ENCODE results near the gene IRF4.

The IRF4 gene

GRCh38 chr6:391559-392440, at the start of gene IRF4:
Gene IRF4 (plus strand): TSS chr6:391752. CDS start chr6:393153, 1,401 bp downstream.
- peak; percentile 76 for DNase-seq

- no peak for DNase-seq
These were observed 49.4 kb upstream of the IRF4 start for GRCh38 chr6:341914-342831.

- DNase-seq, result no peak
These were observed 48.7 kb upstream of the IRF4 start for GRCh38 chr6:342832-343179.

- no peak for DNase-seq
These were observed 48.2 kb upstream of the IRF4 start for GRCh38 chr6:343226-343935.

- no peak for DNase-seq
These were observed 47.4 kb upstream of the IRF4 start for GRCh38 chr6:343960-344815.

- DNase-seq, result no peak
These were observed 46.7 kb upstream of the IRF4 start for GRCh38 chr6:344816-345340.

GRCh38 chr6:345747-346385, 45.7 kb upstream of the IRF4 start:
- DNase-seq, result no peak

- no peak for DNase-seq
These were observed 45.0 kb upstream of the IRF4 start for GRCh38 chr6:346386-347030.

- DNase-seq, result no peak
These were observed 44.3 kb upstream of the IRF4 start for GRCh38 chr6:347232-347631.

- no peak for DNase-seq
These were observed 43.3 kb upstream of the IRF4 start for GRCh38 chr6:347951-348859.

GRCh38 chr6:348860-349396, 42.6 kb upstream of the IRF4 start:
- no peak for DNase-seq

- no peak for DNase-seq
These were observed 42.0 kb upstream of the IRF4 start for GRCh38 chr6:349491-349921.

GRCh38 chr6:350371-350770, 41.2 kb upstream of the IRF4 start:
- no peak for DNase-seq

- no peak for DNase-seq
These were observed 40.3 kb upstream of the IRF4 start for GRCh38 chr6:351011-351866.

GRCh38 chr6:351867-352289, 39.7 kb upstream of the IRF4 start:
- DNase-seq, result no peak

- DNase-seq, result no peak
These were observed 39.1 kb upstream of the IRF4 start for GRCh38 chr6:352474-352873.

- no peak for DNase-seq
These were observed 38.6 kb upstream of the IRF4 start for GRCh38 chr6:352896-353470.
